ENCODE results near the gene SH3TC1. TPM values are rescaled to one million over a fixed set of nuclear protein-coding genes. Genes with fewer than 3 reads are reported as not detected.

The SH3TC1 gene
- total and polyA plus RNA-seq, 2 of the 13 experiments (the other 11 are each of a cell fraction or from before 2014, with no cell fraction given), result 14.9 to 21.8 TPM

- TF ChIP-seq, protein P1, sequence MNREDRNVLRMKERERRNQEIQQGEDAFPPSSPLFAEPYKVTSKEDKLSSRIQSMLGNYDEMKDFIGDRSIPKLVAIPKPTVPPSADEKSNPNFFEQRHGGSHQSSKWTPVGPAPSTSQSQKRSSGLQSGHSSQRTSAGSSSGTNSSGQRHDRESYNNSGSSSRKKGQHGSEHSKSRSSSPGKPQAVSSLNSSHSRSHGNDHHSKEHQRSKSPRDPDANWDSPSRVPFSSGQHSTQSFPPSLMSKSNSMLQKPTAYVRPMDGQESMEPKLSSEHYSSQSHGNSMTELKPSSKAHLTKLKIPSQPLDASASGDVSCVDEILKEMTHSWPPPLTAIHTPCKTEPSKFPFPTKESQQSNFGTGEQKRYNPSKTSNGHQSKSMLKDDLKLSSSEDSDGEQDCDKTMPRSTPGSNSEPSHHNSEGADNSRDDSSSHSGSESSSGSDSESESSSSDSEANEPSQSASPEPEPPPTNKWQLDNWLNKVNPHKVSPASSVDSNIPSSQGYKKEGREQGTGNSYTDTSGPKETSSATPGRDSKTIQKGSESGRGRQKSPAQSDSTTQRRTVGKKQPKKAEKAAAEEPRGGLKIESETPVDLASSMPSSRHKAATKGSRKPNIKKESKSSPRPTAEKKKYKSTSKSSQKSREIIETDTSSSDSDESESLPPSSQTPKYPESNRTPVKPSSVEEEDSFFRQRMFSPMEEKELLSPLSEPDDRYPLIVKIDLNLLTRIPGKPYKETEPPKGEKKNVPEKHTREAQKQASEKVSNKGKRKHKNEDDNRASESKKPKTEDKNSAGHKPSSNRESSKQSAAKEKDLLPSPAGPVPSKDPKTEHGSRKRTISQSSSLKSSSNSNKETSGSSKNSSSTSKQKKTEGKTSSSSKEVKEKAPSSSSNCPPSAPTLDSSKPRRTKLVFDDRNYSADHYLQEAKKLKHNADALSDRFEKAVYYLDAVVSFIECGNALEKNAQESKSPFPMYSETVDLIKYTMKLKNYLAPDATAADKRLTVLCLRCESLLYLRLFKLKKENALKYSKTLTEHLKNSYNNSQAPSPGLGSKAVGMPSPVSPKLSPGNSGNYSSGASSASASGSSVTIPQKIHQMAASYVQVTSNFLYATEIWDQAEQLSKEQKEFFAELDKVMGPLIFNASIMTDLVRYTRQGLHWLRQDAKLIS (CRISPR knock-in tag; IDR thresholded peaks at IDR 0.05), result no peak
- no peak for TF ChIP-seq HMG20A (CRISPR knock-in tag; IDR thresholded peaks at IDR 0.05; ENCODE audit: borderline replicate concordance)
- no peak for TF ChIP-seq TCF7L2 (IDR thresholded peaks at IDR 0.05; ENCODE audit: low read depth, low read length)
- no peak for TF ChIP-seq IRF1 (CRISPR knock-in tag; IDR thresholded peaks at IDR 0.05; ENCODE audit: low read depth)
- TF ChIP-seq ADNP (CRISPR knock-in tag; IDR thresholded peaks at IDR 0.05), result no peak
- TF ChIP-seq MBNL3 (CRISPR knock-in tag; conservative IDR thresholded peaks at IDR 0.05), result no peak
- no peak for TF ChIP-seq ZFP41 (CRISPR knock-in tag; IDR thresholded peaks at IDR 0.05; ENCODE audit: borderline replicate concordance)
- 0 out of 2 replicates have a peak, but pooled peaks have one; percentile 68 for TF ChIP-seq ZZZ3 (CRISPR knock-in tag; IDR thresholded peaks at IDR 0.05; ENCODE audit: borderline replicate concordance)
- peak; percentile 44 for TF ChIP-seq YY1 (IDR thresholded peaks at IDR 0.05; ENCODE audit: insufficient read depth, insufficient replicate concordance, low read depth, low read length)
- TF ChIP-seq ZFX (CRISPR knock-in tag; IDR thresholded peaks at IDR 0.05; ENCODE audit: low read depth), result peak; percentile 79
- 0 out of 2 replicates have a peak, but pooled peaks have one; percentile 39 for TF ChIP-seq ZMAT3 (CRISPR knock-in tag; conservative IDR thresholded peaks at IDR 0.05)
- TF ChIP-seq ZNF451 (CRISPR knock-in tag; IDR thresholded peaks at IDR 0.05), result no peak; the same call in 1 of the 2 replicates
- TF ChIP-seq ZNF652 (CRISPR knock-in tag; IDR thresholded peaks at IDR 0.05; ENCODE audit: borderline replicate concordance, low read depth), result no peak
- TF ChIP-seq ZBTB44 (CRISPR knock-in tag; IDR thresholded peaks at IDR 0.05), result no peak
- TF ChIP-seq KLF6 (CRISPR knock-in tag; IDR thresholded peaks at IDR 0.05), result peak; percentile 58
- TF ChIP-seq SRSF4 (IDR thresholded peaks at IDR 0.05; ENCODE audit: low read depth, low read length, poor library complexity, severe bottlenecking), result no peak
- no peak for TF ChIP-seq ZBTB7A (CRISPR knock-in tag; IDR thresholded peaks at IDR 0.05)
- TF ChIP-seq GABPB1 (CRISPR knock-in tag; IDR thresholded peaks at IDR 0.05), result peak; percentile 86
- TF ChIP-seq ZSCAN29 (CRISPR knock-in tag; conservative IDR thresholded peaks at IDR 0.05), result peak; percentile 44; the same call in 1 of the 2 replicates
- 0 out of 2 replicates have a peak, but pooled peaks have one; percentile 65 for TF ChIP-seq ZNF569 (CRISPR knock-in tag; IDR thresholded peaks at IDR 0.05; ENCODE audit: borderline replicate concordance)
- TF ChIP-seq ELF4 (CRISPR knock-in tag; IDR thresholded peaks at IDR 0.05; ENCODE audit: borderline replicate concordance), result no peak
Observed at GRCh38 chr4:8158710-8159536, 40.2 kb upstream of the SH3TC1 start, which contains the start of gene ABLIM2 (continued).

Data from HepG2 (cell line).